NCI-H2227 (cell line): Measurements from ENCODE around the gene SRSF2.
"Not testable (repeated sequence)": the region's sequence is repeated elsewhere in the genome, so short reads cannot be mapped to it uniquely, and the experiment has no call there.

Source experiments
- DNase-seq: peaks from one replicate; lab custom pipeline; 2025; ENCODE audit not compliant: unreplicated experiment; lab: John Stamatoyannopoulos, UW

SRSF2 gene

GRCh38 chr17:76739568-76740115 is 2.5 kb upstream of the SRSF2 start:
- DNase-seq = not testable (repeated sequence)

GRCh38 chr17:76738468-76738850 is 1.3 kb upstream of the SRSF2 start:
- no peak for DNase-seq

GRCh38 chr17:76737676-76738467 is 741 bp upstream of the SRSF2 start, which contains the start of gene MFSD11:
Gene MFSD11 (plus strand): TSS chr17:76738119. CDS start chr17:76738353, 234 bp downstream.
- DNase-seq = peak; percentile 97

GRCh38 chr17:76736349-76737081 is 616 bp downstream of the SRSF2 start:
- peak; percentile 86 for DNase-seq

GRCh38 chr17:76735586-76736348 is 1.4 kb downstream of the SRSF2 start:
- DNase-seq = no peak

- no peak for DNase-seq
These were observed 2.1 kb downstream of the SRSF2 start for GRCh38 chr17:76735006-76735405.

- no peak for DNase-seq
These were observed 2.9 kb downstream of the SRSF2 start for GRCh38 chr17:76734080-76734840.

- no peak for DNase-seq
These were observed 3.5 kb downstream of the SRSF2 start for GRCh38 chr17:76733618-76733957.

GRCh38 chr17:76732734-76733617 is 4.2 kb downstream of the SRSF2 start:
- no peak for DNase-seq

GRCh38 chr17:76731800-76732733 is 5.1 kb downstream of the SRSF2 start:
- DNase-seq = not testable (repeated sequence)

- DNase-seq = peak; percentile 25
These were observed 9.2 kb downstream of the SRSF2 start for GRCh38 chr17:76727745-76728456.

- DNase-seq = peak; percentile 81
These were observed 10.1 kb downstream of the SRSF2 start, which contains the start of gene METTL23 for GRCh38 chr17:76726776-76727718. Gene METTL23 (plus strand): TSS chr17:76726839. CDS start chr17:76729711, 2,872 bp downstream.

GRCh38 chr17:76726231-76726775 is 10.8 kb downstream of the SRSF2 start, which contains the start of gene JMJD6:
Gene JMJD6 (minus strand): TSS chr17:76726606. CDS start chr17:76726475, 131 bp downstream.
- DNase-seq = peak; percentile 97

GRCh38 chr17:76725580-76726230 is 11.4 kb downstream of the SRSF2 start:
- DNase-seq = peak; percentile 62

- no peak for DNase-seq
These were observed 13.3 kb downstream of the SRSF2 start for GRCh38 chr17:76723812-76724211.

- DNase-seq = not testable (repeated sequence)
These were observed 14.2 kb downstream of the SRSF2 start for GRCh38 chr17:76722977-76723376.
